ENCODE measurements around the gene SHC2.
"Not testable (repeated sequence)": the region's sequence is repeated elsewhere in the genome, so short reads cannot be mapped to it uniquely, and the experiment has no call there.

The SHC2 gene

GRCh38 chr19:395467-395866 is 65.4 kb downstream of the SHC2 start:
- Histone ChIP-seq H4K20me1 (ENCODE audit: control insufficient read depth, insufficient read depth, low read depth, low read length) (no peaks in the 10 kb centered on the region), H3F3A (ENCODE audit: control insufficient read depth, insufficient read depth) (peaks cover 14% of the 10 kb centered on the region), H3K9me3 (ENCODE audit: control insufficient read depth, insufficient read depth, low read length) (peaks cover 61% of the 10 kb centered on the region), H3K4me3 (ENCODE audit: low read length) (no peak overlapping the region), H3K4me1 (ENCODE audit: control insufficient read depth, low read length) (no peaks in the 10 kb centered on the region), H3K27me3 (ENCODE audit: control insufficient read depth, low read length) (no peaks in the 10 kb centered on the region), H3K4me2 (ENCODE audit: low read length) (no peak overlapping the region), H3K9me2 (replicated peaks; ENCODE audit: control insufficient read depth, low read length) (no peaks in the 10 kb centered on the region), H3K79me2 (ENCODE audit: control insufficient read depth, low read length) (no peaks in the 10 kb centered on the region), H3K36me3 (ENCODE audit: control insufficient read depth, low read length) (no peaks in the 10 kb centered on the region), H3K27ac (ENCODE audit: low read depth, low read length) (no peak overlapping the region)
- TF ChIP-seq CTCF (IDR thresholded peaks at IDR 0.05; ENCODE audit: low read depth, low read length, poor library complexity, severe bottlenecking): no peak
- no peak for TF ChIP-seq EZH2phosphoT487 (IDR thresholded peaks at IDR 0.05; ENCODE audit: borderline replicate concordance, low read length)

GRCh38 chr19:394857-395256 is 66.0 kb downstream of the SHC2 start:
- not testable (repeated sequence) for H3K4me3 ChIP-seq (ENCODE audit: low read length); H3K4me1 ChIP-seq (ENCODE audit: control insufficient read depth, low read length); H3K27me3 ChIP-seq (ENCODE audit: control insufficient read depth, low read length); H3K27ac ChIP-seq (ENCODE audit: low read depth, low read length); H3K9me2 ChIP-seq (replicated peaks; ENCODE audit: control insufficient read depth, low read length); H4K20me1 ChIP-seq (ENCODE audit: control insufficient read depth, insufficient read depth, low read depth, low read length); H3K79me2 ChIP-seq (ENCODE audit: control insufficient read depth, low read length); H3K36me3 ChIP-seq (ENCODE audit: control insufficient read depth, low read length); H3K4me2 ChIP-seq (ENCODE audit: low read length)
- H3F3A ChIP-seq (ENCODE audit: control insufficient read depth, insufficient read depth): peaks cover 14% of the 10 kb centered on the region
- peaks cover 65% of the 10 kb centered on the region for H3K9me3 ChIP-seq (ENCODE audit: control insufficient read depth, insufficient read depth, low read length)

- not testable (repeated sequence) for H3K79me2 ChIP-seq (ENCODE audit: control insufficient read depth, low read length); H4K20me1 ChIP-seq (ENCODE audit: control insufficient read depth, insufficient read depth, low read depth, low read length); H3K27me3 ChIP-seq (ENCODE audit: control insufficient read depth, low read length); H3K27ac ChIP-seq (ENCODE audit: low read depth, low read length); H3K4me1 ChIP-seq (ENCODE audit: control insufficient read depth, low read length); H3K36me3 ChIP-seq (ENCODE audit: control insufficient read depth, low read length); H3K9me2 ChIP-seq (replicated peaks; ENCODE audit: control insufficient read depth, low read length); H3K4me3 ChIP-seq (ENCODE audit: low read length); H3K4me2 ChIP-seq (ENCODE audit: low read length)
- Histone ChIP-seq H3F3A (ENCODE audit: control insufficient read depth, insufficient read depth) (peaks cover 14% of the 10 kb centered on the region), H3K9me3 (ENCODE audit: control insufficient read depth, insufficient read depth, low read length) (peaks cover 62% of the 10 kb centered on the region)
Measured at GRCh38 chr19:393560-393959, 67.3 kb downstream of the SHC2 start.

GRCh38 chr19:392375-392970 is 68.4 kb downstream of the SHC2 start:
- no peaks in the 10 kb centered on the region for H3K27me3 ChIP-seq (ENCODE audit: control insufficient read depth, low read length)

More at GRCh38 chr19:392375-392970, 68.4 kb downstream of the SHC2 start:
- Histone ChIP-seq H3K9me3 (ENCODE audit: control insufficient read depth, insufficient read depth, low read length) (peaks cover 54% of the 10 kb centered on the region), H3K27ac (ENCODE audit: low read depth, low read length) (no peak overlapping the region), H3K4me2 (ENCODE audit: low read length) (no peak overlapping the region), H3F3A (ENCODE audit: control insufficient read depth, insufficient read depth) (peaks cover 14% of the 10 kb centered on the region), H3K4me1 (ENCODE audit: control insufficient read depth, low read length) (no peaks in the 10 kb centered on the region), H3K79me2 (ENCODE audit: control insufficient read depth, low read length) (no peaks in the 10 kb centered on the region), H3K36me3 (ENCODE audit: control insufficient read depth, low read length) (no peaks in the 10 kb centered on the region), H4K20me1 (ENCODE audit: control insufficient read depth, insufficient read depth, low read depth, low read length) (no peaks in the 10 kb centered on the region), H3K4me3 (ENCODE audit: low read length) (no peak overlapping the region), H3K9me2 (replicated peaks; ENCODE audit: control insufficient read depth, low read length) (no peaks in the 10 kb centered on the region)
- TF ChIP-seq CTCF (IDR thresholded peaks at IDR 0.05; ENCODE audit: low read depth, low read length, poor library complexity, severe bottlenecking): no peak
- no peak for TF ChIP-seq EZH2phosphoT487 (IDR thresholded peaks at IDR 0.05; ENCODE audit: borderline replicate concordance, low read length)
